Measurements from ENCODE around the gene GADD45A. TPM values are rescaled to one million over a fixed set of nuclear protein-coding genes. Genes with fewer than 3 reads are reported as not detected.

Gene GADD45A
- total and polyA plus RNA-seq, 9 of the 15 experiments (the other 6 are each of a cell fraction or from before 2014, with no cell fraction given): 21.3 to 156 (median 62.1) TPM

DNA sequence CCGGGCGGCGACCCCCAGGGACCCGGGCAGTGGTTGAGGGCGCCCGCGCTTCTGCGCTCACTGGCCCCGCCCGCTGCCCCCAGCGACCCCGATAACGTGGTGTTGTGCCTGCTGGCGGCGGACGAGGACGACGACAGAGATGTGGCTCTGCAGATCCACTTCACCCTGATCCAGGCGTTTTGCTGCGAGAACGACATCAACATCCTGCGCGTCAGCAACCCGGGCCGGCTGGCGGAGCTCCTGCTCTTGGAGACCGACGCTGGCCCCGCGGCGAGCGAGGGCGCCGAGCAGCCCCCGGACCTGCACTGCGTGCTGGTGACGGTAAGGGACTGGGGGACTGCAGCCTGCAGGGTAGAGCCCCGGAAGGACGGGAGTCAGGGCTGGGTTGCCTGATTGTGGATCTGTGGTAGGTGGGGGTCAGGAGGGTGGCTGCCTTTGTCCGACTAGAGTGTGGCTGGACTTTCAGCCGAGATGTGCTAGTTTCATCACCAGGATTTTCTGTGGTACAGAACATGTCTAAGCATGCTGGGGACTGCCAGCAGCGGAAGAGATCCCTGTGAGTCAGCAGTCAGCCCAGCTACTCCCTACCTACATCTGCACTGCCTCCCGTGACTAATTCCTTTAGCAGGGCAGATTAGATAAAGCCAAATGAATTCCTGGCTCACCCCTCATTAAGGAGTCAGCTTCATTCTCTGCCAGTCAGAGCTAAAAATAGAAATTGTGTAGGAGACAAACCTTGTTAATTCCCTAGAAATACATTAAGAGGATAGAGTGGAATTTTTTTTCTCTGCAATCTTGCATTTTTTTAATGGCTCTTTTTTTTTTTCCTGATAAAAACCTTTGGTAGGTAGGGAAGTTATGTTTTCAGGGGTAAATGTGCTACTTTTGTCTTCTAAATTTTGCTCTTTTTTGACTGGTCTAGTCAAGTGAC is 1.5 kb downstream of the GADD45A start (continued):
- TF ChIP-seq PCBP1 (IDR thresholded peaks at IDR 0.05; ENCODE audit: low read depth, low read length, poor library complexity, severe bottlenecking) (no peak), NFIC (IDR thresholded peaks at IDR 0.05) (peak; percentile 76), CBFA2T3 (IDR thresholded peaks at IDR 0.05) (peak; percentile 95), ETV5 (CRISPR knock-in tag; IDR thresholded peaks at IDR 0.05; ENCODE audit: low read depth) (peak; percentile 98), KAT8 (IDR thresholded peaks at IDR 0.05; ENCODE audit: low read depth) (no peak), FOXA3 (CRISPR knock-in tag; conservative IDR thresholded peaks at IDR 0.05 in 1 of 2, IDR thresholded peaks at IDR 0.05 in 1 of 2) (no peak), KHSRP (IDR thresholded peaks at IDR 0.05) (no peak), PHB2 (IDR thresholded peaks at IDR 0.05; ENCODE audit: low read depth) (no peak), MYNN (IDR thresholded peaks at IDR 0.05) (peak; percentile 87), MYNN (CRISPR knock-in tag; IDR thresholded peaks at IDR 0.05) (no peak), ZFP1 (CRISPR knock-in tag; IDR thresholded peaks at IDR 0.05) (no peak), ADNP (tag; IDR thresholded peaks at IDR 0.05) (no peak), ELF4 (CRISPR knock-in tag; IDR thresholded peaks at IDR 0.05) (peak; percentile 44; the same call in 1 of the 2 replicates), TOE1 (IDR thresholded peaks at IDR 0.05; ENCODE audit: borderline replicate concordance) (peak; percentile 63; the same call in 1 of the 2 replicates), TOE1 (CRISPR knock-in tag; IDR thresholded peaks at IDR 0.05; ENCODE audit: borderline replicate concordance, low read depth) (peak; percentile 82; the same call in 1 of the 2 replicates), SIN3A (IDR thresholded peaks at IDR 0.05; ENCODE audit: borderline replicate concordance in 2 of 2, control insufficient read depth in 1 of 2, low read depth in 2 of 2, low read length in 2 of 2) (peak; percentile 67 to 82; a peak in 2 of 4 replicates), CEBPB (tag; IDR thresholded peaks at IDR 0.05) (peak; percentile 90), KDM2B (CRISPR knock-in tag; IDR thresholded peaks at IDR 0.05) (0 out of 2 replicates have a peak, but pooled peaks have one; percentile 10)
- TF ChIP-seq, protein P1, sequence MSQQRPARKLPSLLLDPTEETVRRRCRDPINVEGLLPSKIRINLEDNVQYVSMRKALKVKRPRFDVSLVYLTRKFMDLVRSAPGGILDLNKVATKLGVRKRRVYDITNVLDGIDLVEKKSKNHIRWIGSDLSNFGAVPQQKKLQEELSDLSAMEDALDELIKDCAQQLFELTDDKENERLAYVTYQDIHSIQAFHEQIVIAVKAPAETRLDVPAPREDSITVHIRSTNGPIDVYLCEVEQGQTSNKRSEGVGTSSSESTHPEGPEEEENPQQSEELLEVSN (IDR thresholded peaks at IDR 0.05; ENCODE audit: borderline replicate concordance in 1 of 2, extremely low read depth in 1 of 2, insufficient read depth in 1 of 2, insufficient read length in 1 of 2, low read depth in 1 of 2, low read length in 1 of 2, poor library complexity in 1 of 2, severe bottlenecking in 1 of 2): no peak
- TF ChIP-seq, protein P2, sequence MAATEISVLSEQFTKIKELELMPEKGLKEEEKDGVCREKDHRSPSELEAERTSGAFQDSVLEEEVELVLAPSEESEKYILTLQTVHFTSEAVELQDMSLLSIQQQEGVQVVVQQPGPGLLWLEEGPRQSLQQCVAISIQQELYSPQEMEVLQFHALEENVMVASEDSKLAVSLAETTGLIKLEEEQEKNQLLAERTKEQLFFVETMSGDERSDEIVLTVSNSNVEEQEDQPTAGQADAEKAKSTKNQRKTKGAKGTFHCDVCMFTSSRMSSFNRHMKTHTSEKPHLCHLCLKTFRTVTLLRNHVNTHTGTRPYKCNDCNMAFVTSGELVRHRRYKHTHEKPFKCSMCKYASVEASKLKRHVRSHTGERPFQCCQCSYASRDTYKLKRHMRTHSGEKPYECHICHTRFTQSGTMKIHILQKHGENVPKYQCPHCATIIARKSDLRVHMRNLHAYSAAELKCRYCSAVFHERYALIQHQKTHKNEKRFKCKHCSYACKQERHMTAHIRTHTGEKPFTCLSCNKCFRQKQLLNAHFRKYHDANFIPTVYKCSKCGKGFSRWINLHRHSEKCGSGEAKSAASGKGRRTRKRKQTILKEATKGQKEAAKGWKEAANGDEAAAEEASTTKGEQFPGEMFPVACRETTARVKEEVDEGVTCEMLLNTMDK (IDR thresholded peaks at IDR 0.05; ENCODE audit: borderline replicate concordance, insufficient read depth, low read depth, low read length, poor library complexity, severe bottlenecking): no peak
- TF ChIP-seq, protein P3, sequence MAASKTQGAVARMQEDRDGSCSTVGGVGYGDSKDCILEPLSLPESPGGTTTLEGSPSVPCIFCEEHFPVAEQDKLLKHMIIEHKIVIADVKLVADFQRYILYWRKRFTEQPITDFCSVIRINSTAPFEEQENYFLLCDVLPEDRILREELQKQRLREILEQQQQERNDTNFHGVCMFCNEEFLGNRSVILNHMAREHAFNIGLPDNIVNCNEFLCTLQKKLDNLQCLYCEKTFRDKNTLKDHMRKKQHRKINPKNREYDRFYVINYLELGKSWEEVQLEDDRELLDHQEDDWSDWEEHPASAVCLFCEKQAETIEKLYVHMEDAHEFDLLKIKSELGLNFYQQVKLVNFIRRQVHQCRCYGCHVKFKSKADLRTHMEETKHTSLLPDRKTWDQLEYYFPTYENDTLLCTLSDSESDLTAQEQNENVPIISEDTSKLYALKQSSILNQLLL (CRISPR knock-in tag; IDR thresholded peaks at IDR 0.05; ENCODE audit: borderline replicate concordance): no peak
